Stimulated activated CD4-positive, alpha-beta T cell treated with anti-CD3 and anti-CD28 coated beads, Interleukin-2, amount 100 ng/mL, for 4 hours (primary cell): ENCODE data around the gene FHL1.
"Not testable (repeated sequence)": the region's sequence is repeated elsewhere in the genome, so short reads cannot be mapped to it uniquely, and the experiment has no call there.

ENCODE experiments used
- DNase-seq: peaks from one replicate; pipeline ENCODE4 v3.0.0-alpha.2; 2020; ENCODE audit warnings: low read depth

The FHL1 gene

DNA sequence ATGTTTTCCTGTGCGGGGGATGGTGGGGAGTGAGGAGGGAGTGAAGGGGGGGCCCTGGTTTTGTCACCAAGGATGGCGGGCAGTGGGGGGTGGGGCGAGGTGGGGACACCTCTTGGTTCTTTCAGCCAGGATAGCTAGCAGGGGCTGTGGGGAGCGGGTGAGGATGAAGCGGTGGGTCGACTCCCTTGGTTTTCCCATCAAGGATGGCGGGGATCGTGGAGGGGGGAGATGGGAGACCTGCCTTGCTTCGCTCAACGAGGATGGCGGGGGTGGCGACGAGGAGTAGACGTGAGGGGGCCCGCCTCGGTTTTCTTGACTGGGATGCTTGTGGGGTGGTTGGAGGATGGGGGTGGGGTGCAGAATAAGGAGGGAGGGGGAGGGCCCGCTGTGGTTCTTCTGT, 643 bp downstream of the FHL1 start:
- no peak for DNase-seq

DNA sequence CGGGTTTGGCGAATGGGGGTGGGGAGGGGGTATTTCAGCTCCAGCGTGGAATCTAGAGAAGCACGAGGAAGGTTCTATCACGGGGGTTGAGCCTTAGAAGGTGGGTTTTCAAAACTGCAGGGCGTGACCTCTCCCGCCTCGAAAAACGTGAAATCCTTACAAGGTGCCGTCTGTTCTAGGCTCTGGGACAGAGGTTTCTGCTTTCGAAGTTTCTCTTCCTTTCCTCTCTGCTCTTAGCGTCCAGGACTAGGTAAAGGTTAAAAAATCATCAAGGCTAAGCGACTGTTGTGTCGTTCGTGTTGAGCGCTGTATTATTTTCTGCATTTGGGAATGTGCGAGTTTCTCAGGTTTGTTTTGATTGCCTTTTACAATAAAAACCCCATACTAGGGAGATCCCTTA, 1.1 kb downstream of the FHL1 start:
- no peak for DNase-seq

DNA sequence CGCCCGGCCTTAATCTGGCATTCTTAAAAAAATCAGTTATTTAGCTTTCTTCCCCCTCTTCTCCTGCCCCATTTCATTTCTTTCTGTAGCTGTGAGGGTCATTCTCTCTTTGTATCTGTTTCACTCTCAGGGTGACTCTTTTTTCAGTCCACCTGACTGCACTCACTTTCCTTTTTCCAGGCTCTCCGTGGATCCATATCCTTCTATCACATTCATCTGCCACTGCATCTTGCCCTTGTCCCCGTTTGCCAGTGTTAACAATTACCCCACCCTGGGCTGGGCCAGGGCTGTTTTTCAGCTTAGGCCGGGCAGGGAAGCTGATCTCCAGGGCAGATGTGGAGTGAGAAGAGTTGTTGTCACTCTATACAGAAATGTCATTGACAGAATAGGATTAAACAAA, 7.7 kb downstream of the FHL1 start:
- DNase-seq: no peak

DNA sequence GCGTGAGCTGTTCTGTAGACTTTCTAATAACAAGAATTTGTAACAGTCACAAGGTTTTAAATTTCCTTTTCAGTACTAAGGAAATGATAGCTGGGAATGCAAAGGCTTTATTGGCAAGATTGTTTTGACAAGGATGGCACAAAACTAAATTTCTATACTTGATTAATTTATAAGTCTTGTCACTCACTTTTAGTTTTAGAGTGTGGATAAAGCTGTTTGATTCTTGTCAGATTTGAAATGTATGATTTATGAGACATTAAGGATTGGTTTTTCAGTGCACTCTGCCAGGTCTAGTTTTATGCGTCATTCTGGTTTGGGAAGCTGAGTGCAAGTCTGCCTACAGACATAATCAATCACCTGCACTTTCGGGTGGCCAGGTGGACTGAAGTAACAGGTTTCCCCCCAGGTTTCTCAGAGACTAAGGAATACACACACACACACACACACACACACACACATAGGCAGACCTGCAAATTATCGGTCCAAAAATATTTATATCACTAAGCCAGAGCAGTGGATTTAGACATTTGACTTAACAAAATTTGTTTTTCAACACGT, 9.3 kb downstream of the FHL1 start:
- no peak for DNase-seq

DNA sequence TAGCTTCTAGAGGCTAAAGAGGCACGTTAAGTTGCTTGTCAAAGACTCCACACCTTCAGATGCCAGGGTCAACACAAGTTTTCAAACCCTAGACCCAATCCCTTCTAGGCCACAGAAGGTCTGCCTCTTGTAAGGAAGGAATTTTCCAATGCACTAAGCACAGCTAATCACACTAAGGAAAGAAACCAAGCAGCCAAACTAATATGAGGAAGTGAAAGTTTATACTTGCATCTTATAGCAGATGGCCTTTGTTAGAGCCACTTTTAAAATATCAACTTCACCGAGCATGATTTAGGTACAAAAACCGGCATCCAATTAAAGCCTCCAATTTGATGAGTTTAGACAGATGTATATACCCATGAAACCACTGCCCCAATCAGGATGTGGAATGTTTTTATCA, 9.9 kb downstream of the FHL1 start:
- no peak for DNase-seq

DNA sequence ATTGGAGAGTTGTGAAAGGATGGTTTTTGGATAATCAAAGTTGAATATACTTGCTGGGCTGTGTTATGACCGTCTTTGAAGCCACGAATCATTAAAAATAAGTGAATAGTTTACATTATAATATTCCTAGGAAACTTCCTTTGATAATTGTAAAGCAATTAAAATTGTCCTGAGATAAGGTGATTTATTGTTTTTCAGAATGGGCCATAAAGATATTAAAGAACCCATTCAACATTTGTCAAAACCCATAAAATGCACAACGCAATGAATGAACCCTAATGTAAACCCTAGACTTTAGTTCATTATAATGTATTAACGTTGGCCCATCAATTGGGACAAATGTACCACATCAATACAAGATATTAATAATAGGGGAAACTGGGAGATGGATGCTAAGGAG, 11.4 kb downstream of the FHL1 start:
- DNase-seq: no peak

DNA sequence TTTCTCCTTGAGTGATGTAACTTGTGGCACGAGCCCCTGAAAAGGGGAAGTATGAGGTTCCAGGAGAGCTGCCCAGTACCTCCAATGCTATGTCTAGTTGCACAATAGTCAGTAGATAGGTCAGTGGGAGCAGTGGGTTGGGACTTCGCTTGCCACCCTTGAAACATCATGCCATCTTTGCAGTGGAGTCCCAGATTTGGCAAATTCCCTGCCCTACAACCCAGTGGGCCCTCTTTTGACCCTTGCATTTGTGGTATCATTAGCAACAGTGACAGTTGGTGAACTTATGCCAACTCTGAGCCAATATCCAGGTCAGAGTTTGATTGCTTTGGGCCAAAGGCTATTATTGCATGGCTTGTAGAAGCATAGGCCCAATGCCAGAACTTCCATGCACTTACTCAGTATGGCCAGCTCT, 12.3 kb downstream of the FHL1 start:
- no peak for DNase-seq

DNA sequence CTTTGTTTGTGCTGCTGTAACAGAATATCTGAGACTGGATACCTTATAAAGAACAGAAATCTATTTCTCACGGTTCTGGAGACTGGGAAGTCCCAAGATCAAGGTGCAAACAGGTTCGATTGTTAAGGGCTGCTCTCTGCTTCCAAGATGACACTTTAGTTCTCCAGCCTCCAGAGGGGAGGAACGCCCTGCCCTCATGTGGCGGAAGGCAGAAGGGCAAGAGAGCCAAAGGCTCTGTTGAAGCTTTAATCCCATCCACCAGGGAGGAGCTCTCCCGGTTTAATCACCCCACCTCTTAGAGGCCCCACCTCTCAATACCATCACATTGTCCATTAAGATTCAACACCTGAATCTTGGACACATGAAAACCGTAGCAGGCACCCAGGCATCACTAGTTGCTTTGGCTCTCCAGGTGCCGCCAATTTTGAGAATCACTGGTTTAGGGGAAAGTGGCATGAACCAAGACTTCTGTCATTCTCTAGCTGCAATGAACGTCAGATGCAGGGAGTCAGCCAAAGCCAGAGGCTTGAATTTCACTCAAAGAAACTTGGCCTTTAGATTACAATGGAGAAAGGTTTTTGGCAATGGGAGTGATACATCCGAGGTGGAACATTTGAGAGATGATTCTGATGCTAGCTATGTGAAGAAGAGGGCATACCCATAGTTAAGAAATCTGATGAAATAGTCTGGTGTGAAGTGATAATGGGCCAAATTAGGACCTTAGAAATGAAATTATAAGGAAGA, 15.7 kb downstream of the FHL1 start:
- DNase-seq: peak; percentile 17

DNA sequence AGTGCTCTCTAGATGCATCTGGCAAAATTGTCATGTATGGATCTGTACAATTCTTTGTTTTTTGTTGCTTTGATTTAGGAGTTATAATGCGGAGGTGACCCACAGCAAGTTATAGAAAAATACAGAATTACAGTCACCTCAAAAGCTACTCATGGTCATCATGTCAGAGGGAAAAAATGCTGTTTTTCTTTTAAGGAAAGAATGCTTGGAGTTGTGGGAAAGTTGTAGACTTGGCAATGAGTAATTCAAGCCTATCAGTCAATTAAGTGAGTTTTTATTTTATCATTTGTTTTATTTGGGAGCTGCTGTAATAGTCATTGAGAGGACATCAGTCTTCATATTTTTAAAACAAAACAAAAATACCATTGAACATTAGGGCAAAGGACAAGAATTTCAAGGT, 16.4 kb downstream of the FHL1 start:
- no peak for DNase-seq

DNA sequence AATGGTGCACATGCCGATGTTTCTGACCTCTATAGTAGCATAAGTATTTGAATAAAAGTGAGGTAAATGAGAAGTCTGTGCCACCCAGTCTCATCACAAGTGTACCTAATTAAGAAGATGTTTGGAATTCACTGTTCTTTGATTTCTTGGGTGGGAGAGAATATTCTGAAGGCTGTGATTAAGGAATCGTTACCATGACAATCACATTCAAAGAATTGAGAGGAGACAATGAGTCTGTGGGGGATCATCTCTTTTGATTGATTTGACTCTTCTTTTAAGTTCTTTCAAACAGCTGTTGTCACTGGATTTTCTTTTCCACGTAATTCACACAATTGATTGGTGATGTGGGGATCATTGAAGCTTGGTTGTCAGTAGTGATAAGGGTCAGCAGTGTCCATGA, 18.1 kb downstream of the FHL1 start:
- DNase-seq: no peak

DNA sequence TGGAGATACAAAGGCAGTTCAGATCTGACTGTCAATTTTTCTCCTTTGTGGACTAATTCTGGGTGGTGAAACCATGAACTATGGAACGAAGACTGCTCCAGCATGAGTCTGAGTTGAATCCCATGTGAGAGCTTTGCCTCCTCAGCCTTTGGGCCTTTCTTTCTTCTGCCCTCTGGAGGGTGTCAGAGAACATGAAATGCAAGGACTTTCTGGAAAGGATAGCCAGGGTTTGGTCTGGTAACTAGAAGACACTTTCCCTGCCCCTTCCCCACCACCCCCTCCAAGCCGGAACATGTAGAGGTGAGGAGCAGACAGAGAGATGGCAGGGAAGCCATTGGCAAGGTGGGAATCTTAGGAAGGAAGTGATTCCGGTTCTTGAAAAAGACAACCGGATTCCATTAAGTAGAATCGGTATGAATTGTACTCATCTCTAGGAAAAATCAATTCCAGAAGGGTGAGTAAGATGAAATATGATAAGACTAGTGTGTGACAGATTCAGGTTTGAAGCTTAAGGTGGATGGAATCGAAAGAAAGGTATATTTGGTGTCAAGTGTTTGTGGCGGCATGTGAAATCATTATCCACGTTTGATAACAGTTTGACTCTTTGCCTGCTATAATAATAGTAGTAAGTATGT, 19.0 kb downstream of the FHL1 start:
- no peak for DNase-seq

DNA sequence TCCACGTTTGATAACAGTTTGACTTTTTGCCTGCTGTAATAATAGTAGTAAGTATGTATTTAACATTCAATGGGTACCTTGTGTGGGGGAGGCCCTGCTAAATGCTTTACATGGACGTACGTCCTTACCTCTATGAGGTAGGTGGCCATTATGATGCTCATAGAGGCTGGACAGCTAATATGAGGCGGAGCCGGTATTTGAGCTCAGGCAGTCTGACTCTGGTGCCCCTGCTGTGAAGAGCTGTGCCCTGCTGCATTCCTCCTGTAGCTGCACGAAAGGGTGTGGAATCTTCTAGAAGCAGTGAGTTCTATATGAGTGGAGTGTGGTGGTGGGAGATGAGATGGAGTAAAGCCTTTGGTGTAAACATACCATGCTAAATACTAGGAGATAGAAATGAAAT, 20.7 kb downstream of the FHL1 start:
- DNase-seq: not testable (repeated sequence)

DNA sequence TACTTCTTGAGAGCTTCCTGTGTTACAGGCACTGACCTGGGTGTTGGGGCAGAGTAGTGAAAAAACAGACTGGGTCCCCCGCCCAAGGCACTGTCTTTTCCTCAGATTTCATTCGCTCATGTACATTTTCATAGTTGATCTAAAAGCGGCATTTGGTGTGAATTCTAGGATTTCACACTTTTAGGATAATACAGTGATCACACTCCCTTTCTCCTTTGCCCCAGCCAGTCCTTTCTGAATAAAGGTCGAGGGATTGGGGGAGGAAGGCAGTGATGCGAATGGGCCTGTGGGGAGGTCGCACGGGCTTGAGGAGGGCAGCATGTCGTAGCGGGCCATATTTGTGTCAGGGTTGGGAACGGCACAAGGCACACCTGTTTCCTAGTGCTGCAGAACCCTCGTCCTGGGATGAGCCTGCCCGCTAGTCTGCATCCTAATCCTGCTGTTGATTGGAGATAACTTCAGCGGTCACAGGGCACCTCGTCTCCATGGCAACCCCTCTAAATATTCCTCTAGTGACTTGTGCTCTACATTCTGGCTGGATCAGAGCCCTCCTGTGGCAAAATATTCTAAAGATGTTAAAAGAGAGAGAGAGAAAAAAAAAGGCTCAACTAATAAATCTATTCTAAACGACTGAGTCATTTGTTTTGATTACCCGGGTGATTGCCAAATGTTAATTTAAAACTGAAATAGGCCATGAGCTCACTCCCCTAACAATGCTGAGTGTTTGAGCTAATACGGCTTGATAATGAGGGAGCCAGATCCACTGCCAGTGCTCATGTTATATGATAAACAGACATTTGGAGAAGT, 21.8 kb downstream of the FHL1 start:
- no peak for DNase-seq

DNA sequence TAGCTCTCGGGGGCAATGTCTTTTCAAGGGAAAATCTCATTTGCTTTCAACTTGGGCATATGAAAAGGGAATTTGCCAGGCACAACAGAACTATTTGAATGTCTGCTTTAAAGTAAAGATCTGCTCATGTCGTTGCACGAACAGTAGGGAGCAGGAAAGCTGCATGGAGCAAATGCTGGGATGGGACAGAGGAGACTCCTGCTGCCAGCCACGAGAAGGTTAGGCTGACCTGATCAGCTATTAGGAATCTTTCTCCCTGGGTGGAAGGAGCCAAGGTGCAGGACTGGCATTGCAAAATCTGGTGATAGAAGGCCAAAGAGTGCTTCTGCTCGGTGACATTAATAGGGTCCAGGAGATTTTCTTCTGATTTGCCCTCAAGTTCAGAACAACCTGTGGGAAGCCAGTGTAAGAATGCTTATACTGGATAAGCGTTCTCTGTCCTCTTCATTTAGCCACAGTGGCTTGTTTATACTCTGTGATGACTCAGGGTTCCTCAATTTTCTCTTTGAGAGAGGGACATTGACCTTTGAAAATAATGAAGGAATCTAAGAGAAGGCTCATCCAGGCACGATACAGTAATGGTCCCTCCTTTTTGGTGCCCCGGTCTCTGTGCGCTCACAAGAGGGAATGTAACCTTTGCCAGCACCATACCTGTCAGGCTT, 22.9 kb downstream of the FHL1 start:
- DNase-seq: no peak

DNA sequence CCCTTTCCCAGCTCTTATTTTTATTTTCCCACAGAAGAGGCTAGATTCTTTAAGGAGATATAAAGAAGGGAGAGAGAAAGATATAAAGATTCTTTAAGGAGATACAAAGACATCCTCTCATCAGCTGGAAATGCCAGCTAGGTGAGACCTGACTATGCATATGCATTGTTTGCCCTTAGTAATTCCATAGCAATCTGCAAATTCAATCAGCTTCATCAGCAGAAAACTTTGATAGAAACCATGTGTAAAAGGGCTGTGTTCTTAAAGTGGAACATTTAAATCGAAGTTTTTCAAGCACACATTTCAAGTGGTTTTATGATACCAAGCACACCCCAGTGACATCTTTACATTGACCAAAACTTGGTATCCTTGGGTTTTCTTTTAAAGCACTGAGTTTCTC, 24.1 kb downstream of the FHL1 start:
- DNase-seq: no peak

DNA sequence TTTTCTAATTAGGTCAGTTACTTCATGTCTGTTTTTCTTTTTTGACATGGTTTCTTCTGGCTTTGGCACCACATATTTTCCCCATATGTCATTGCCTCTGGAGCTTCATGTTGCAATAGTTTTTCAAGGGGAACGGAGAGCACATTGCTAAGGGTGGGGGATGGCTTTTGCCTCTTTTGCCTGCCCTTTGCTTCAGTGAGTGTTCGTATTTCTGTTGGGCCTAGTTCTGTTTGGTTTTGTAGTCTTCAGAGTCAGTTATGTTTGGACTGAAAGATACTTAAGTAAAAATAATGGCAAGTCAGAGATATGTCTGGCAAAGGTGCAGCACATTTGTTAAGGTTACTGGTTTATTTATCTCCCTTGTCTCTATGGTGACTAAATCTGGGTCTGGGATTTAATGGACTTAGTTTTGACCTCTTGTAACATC, 29.1 kb downstream of the FHL1 start:
- DNase-seq: no peak

DNA sequence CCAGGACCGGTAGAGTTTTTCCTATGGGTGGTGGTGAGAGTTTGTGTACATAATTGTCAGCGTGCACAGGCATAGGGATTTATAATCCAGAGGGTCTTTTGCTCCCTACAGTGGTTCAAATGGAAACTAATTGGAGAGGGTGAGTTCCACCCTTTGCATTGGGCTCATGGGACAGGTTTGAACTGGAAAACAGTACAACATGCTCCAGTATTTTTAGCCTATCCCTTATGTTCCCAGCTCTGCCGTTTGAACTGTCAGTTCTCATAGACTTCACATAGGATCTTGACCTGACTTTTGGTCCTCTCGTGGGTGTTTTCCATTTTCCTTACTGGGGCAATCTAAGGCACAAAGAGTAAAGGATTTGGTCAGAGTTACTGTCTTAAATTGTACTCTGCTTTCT, 31.8 kb downstream of the FHL1 start:
- DNase-seq: no peak

DNA sequence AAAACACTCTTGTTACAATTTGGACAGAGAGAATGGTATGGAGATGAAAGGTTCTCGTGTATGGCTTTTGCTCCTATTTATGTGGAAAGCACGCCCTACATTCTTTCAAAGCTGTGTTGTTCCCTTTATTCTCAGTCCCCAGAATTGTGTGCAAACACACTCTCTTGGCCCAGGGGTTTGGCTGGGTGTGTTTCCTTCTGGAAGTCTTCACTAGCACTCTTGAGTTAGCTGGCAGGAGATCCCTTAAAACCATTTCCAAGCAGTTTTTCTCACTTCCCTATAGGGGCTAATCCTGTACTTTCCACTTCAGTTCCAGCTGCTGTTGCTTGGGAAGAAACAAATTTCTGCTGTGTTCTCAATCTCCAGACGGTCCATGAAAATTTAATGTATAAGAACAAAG, 35.1 kb downstream of the FHL1 start:
- DNase-seq: no peak

DNA sequence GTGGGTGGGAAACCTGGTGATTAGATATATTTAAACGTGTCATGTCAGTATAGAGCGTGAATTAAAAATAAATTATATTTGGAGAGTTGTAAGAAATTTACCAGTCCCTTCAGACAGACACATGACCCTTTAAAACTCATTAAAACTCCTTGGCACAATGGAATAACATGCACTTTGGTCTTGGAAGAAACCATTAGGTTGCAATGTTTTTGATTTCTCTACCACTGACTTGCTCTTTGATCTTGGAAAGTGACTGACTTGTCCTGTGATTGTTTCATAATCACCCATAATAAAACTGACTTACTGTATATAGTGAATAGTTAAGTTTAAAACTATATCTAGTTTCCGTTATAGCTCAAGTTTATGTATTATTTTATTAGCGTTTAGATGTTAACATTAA, 35.8 kb downstream of the FHL1 start:
- no peak for DNase-seq

DNA sequence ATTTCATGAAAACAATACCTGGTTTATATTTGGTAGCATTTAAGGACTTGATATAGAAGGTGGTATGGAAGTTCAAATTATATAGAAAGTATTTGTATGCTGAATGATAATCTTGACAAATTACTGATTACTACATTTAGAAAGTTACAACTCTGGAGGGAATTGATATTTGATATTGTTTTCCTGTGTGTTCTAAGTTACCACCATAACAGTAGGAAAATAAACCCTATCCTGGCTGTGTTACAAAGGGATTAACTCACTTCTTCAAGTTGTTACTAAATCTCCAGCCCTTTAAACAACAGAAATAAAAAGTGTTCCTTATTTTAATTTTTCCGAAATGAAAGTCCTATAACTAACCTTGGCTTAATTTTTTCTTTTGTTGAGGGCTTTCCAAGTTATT, 36.6 kb downstream of the FHL1 start:
- no peak for DNase-seq

DNA sequence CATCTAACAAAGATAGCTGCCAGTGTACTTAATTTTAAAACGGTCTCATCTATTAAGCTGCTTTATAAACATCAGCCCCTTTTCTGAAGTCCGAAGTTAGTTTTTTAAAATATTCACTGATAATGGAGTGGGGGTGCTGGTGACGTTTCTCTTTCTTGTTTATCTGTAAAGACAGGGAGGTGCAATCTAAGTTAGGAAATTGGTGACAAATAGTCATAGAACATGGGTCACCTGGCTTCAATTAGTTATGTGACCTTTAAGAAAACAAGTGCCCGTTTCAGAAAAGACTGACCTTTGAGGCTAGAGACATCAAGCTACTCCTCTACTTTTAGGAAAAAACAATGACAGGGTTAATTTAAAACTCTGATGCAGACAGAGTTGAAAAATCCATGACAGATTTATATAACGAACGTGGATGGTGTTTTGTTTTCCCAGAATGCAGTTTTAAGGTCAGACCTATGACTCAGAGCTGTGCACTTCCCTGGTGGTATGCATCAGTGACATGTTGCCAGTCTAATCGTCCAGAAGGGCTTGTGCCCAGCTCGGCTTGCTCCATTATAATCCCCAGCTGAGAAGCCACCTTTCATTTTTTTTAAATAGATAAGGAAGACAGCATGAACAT, 38.2 kb downstream of the FHL1 start:
- no peak for DNase-seq

DNA sequence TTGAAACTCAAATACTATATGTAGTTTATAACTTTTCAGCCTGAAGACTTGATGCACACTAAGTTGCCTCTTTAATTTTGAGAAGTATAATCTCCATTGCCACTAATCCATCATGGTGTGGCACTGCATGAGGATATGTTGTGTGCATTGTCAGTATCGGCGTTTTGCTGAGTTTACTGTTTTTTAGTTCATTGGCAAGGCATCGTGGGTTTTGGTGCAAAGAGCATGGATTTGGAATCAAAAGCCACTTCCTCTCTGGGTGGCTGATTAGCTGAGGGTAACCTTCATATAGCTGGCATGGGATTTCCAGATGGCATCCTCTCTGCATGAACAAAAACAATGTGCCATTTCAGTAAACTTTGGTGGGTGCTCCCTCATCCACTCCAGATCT, 38.7 kb downstream of the FHL1 start:
- DNase-seq: no peak
